NCI-H460 (cell line): ENCODE measurements around the gene STX8. TPM values are rescaled to one million over a fixed set of nuclear protein-coding genes. Genes with fewer than 3 reads are reported as not detected.
"Not testable (repeated sequence)": the region's sequence is repeated elsewhere in the genome, so short reads cannot be mapped to it uniquely, and the experiment has no call there.

Experiments
- DNase-seq: peaks from one replicate; pipeline ENCODE4 v3.0.0-alpha.2; 2016; ENCODE audit warnings: low read depth; ENCODE audit errors: extremely low read depth
- polyA plus RNA-seq: library from polyadenylated mRNA; depleted of rRNA; stranded (reverse); fragments of >200 nt; gene quantifications from 2 replicates; pipeline ENCODE4 v1.2.3, GENCODE V29; 2014; cell fraction: nucleus; rRNA removed
- total RNA-seq: library from RNA; depleted of rRNA; stranded (reverse); fragments of >200 nt; shearing (Covaris generic); gene quantifications from 2 replicates; pipeline ENCODE4 v1.2.3, GENCODE V29; 2014; rRNA removed

The STX8 gene, protein sequence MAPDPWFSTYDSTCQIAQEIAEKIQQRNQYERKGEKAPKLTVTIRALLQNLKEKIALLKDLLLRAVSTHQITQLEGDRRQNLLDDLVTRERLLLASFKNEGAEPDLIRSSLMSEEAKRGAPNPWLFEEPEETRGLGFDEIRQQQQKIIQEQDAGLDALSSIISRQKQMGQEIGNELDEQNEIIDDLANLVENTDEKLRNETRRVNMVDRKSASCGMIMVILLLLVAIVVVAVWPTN
- total RNA-seq: 92.2 and 108 TPM in 2 replicates
- 20.1 and 25.6 TPM in 2 replicates for polyA plus RNA-seq

DNA sequence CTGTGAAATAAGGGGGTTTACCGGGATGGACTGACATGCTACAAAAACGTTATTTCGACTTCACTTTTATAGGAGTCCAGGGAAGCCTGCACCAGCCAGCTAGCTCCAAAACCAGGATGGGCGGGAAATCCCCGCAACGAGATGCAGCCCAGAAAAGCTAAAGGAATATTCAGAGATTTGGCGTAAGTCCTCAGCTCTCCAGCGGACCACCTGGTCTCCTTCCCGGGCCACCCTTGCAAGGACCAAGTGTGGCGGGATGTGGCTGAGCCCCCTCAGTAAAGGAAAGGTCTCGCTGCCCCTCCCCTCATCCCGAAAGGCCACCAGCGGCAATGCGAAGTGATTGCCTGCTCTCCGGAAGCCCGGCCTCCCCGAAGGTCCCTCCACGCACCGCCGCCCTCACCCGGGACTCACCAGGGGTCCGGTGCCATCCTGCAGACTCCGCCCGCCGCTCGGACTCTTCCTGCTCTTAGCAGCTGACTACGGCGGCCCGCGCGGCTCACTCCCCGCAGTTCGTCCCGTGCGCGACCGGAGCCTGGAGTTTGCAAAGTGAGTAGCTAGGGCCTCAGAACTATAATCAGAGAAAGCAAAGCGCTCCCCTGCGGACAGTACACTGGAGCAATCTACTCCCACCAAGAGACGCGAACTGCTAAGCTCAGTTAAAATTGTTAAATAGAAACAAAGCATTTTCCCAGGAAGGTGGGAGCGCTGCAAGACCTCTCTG lies at the start of gene STX8:
Gene STX8, minus strand, starts transcription at position 440 of the 721 bp plus-strand sequence. Its CDS starts 12 bp downstream, at position 428.
- DNase-seq: peak; percentile 75

DNA sequence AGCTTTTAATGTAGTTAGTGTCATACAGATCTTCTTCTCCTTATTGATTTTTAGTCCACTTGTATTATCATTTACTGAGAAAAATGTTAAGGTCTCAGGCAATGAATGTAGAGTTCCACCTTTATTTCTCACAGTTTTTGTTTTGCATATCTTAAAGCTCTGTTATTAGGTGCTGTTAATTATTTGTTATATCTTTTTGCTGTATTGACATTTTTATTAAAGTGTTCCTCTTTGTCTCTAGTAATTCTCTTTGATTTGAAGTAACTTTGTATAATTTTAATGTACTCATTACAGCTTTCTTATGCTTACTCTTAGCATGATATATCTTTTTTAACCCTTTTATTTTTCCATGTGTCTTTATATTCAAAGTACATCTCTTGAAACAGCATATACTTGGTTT lies 47.3 kb upstream of the STX8 start:
- no peak for DNase-seq

DNA sequence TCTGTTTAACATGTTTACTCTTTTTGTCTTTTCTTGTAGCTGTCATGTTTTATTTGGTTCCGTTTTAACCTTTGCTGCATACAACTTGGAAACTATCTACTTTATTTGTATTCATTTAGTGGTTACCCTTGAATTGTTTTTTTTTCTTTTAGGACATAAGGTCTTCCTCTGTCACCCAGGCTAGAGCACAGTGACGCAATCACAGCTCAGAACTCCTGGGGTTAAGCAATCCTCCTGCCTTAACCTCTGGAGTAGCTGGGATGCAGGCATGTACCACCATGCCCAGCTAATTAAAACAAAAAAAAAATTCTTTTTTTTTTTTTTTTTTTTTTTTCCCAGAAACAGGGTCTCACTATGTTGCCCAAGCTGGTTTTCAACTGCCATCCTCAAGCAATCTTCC lies 39.9 kb upstream of the STX8 start:
- DNase-seq: no peak

DNA sequence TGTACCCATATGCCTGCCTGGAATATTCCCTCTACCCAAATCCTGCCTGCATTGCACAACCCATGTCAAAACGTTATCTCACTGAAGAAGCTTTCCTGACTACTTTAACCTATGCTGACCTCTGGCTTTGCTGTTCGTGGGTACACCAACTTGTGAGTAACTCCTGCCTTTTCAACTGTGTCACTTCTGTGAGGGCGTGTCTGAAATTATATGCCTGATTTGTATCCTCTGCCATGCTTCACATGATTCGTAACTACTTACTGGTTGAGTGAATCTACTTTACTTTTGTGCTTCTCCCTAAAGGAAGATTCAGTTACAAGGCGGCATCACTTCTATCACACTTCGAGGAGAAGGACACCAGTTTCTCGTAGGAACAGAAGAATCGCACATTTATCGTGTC lies 36.4 kb upstream of the STX8 start:
- DNase-seq: no peak

DNA sequence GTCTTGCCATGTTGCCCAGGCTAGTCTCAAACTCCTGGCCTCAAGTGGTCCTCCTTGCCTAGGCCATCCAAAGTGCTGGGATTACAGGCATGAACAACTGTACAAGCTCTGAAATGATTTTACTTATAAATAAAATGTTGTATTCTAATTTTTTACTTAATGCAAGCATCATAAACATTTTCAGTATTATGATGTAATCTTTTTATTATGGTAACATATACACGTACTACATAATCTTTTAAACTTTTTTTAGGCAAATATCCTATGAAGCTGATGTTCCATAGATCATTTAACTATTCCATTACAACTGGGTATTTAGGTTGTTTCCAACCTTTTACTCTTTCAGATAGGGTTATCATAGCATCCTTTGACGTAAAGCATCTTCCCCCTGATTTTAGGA lies 35.9 kb upstream of the STX8 start:
- no peak for DNase-seq

DNA sequence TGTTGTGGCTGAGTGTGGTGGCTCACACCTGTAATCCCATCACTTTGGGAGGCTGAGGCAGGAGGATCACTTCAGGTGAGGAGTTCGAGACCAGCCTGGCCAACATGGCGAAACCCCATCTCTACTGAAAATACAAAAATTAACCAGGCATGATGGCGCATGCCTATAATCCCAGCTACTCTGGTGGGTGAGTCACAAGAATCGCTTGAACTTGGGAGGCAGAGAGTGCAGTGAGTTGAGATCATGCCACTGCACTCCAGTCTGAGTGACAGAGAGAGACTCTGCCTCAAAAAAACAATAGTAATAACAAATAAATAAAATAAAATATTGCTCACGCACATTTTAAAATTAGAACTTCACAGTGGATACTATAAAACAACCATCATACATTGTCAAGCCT lies 31.4 kb upstream of the STX8 start:
- DNase-seq: not testable (repeated sequence)

DNA sequence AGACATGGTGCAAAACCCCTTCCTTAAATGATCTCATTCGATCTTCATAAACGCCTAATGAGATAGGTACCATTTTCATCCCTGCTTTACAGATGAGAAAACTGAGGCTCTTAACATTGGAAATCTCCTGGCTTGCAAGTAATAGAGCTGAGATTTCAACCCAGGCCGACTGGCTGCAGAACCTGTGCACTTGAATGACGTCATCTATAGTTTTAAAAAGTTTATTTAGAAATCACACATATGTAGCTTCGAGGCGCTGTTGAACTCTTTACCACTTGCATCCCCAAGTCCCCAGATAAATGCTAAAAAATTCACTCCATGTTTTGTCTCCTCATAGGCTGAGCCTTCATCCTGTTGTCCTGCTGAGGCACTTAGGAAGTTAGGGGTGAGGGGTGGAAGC lies 30.8 kb upstream of the STX8 start:
- DNase-seq: no peak

DNA sequence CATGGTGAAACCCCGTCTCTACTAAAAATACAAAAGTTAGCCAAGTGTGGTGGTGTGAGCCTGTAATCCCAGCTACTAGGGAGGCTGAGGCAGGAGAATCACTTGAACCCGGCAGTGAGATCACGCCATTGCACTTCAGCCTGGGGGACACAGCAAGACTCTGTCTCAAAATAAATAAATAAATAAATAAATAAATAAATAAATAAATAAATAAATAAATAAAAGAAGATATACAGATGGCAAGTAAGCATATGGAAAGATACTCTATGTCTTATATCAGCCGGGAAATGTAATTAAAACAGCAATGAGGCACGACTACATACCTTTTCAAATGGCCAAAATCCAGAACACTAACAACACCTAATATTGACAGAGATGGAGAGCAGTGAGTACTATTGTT lies 29.0 kb upstream of the STX8 start:
- DNase-seq: not testable (repeated sequence)

DNA sequence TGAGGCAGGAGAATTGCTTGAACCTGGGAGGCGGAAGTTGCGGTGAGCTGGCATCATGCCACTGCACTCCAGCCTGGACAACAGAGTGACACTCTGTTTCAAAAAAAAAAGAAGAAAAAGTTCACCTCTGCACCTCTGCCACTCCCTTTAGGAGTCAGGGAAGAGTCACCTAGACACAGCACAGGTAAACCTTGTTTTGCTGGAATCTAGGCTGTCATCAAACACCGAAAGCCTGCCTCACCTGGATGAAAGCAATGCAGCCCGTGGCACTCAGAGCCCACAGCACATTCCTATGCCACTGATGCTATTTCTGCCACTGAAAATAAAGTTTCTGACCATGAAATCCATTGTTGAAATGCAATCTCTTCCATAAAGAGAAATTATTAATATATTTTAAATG lies 23.0 kb upstream of the STX8 start:
- DNase-seq: no peak

DNA sequence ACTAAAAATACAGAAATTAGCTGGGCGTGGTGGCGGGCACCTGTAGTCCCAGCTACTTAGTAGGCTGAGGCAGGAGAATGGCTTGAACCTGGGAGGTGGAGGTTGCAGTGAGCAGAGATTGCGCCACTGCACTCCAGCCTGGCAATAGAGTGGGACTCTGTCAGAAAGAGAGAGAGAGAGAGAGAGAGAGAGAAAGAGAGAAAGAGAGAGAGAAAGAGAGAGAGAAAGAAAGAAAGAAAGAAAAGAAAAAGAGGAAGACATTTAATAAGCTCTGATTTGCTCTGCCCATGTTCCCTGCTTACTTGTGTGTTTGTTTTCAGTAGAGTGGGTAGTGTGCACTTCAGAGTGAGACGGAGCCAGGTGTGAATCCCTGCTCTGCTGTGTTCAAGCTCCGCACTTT lies 22.0 kb upstream of the STX8 start:
- DNase-seq: not testable (repeated sequence)

DNA sequence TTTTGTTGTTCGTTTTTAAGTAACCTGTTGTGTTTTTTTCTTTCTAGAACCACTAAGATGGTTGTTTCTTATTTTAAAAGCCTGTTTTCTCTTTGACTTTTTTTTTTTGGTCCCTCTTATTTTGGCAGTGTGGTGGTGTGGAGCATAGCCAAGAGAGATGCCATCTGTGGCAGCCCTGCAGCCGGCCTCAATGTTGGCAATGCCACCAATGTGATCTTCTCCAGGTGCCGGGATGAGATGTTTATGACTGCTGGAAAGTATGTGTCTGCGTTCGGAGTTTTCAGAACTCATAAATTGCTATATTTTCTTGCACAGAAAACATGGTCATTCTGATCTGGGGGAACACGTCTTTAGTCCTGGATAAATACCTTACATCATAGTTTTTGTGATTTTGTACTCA lies 18.4 kb upstream of the STX8 start:
- DNase-seq: no peak

DNA sequence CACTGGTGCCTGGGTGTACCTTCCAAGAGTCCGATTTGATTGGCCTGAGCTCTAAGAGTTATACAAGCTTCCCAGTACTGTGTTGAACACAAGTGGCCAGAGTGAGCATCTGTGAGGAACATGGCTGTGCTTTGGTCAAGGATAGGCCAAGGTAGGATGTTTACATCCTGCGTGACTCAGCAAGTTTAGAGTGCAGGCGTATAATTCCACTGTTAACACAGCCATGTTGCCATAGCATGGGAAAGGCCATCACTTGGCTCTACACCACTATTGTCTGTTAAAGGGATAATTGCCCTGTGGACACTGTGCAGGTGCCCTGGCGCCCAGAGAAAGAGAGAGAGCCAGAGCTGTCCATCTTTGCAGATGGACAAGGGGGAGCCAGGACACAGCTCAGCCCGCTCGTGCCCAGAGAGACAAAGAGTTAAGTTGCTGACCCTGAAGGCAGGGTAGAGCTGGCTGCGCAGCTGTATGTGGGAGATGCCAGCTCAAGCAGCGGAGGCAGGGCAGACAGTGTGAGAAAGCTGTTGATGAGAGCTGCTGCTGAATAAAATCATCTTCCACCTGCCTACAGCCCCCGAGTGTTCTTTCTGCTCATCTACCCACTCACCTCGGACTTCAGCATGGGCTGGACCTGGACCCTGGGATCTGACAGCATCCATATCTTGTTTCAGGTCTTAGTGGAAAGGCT lies 12.5 kb upstream of the STX8 start:
- DNase-seq: no peak

DNA sequence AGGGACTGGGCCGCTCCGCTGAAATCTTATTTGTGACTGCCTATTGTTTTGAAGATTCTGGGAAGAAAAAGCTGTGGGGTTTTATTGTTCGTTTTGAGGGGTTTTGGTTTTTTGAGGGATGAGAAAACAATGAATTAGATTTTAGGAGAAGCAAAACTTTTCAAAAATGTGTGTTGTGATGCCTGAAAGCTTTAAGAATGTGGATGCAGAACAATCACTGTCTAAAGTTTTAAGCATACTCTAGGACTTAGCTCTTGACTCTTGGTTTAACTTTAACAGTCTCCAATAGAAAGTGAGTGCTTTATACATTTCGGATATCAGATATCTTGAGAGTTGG lies 1.7 kb upstream of the STX8 start:
- DNase-seq: no peak

DNA sequence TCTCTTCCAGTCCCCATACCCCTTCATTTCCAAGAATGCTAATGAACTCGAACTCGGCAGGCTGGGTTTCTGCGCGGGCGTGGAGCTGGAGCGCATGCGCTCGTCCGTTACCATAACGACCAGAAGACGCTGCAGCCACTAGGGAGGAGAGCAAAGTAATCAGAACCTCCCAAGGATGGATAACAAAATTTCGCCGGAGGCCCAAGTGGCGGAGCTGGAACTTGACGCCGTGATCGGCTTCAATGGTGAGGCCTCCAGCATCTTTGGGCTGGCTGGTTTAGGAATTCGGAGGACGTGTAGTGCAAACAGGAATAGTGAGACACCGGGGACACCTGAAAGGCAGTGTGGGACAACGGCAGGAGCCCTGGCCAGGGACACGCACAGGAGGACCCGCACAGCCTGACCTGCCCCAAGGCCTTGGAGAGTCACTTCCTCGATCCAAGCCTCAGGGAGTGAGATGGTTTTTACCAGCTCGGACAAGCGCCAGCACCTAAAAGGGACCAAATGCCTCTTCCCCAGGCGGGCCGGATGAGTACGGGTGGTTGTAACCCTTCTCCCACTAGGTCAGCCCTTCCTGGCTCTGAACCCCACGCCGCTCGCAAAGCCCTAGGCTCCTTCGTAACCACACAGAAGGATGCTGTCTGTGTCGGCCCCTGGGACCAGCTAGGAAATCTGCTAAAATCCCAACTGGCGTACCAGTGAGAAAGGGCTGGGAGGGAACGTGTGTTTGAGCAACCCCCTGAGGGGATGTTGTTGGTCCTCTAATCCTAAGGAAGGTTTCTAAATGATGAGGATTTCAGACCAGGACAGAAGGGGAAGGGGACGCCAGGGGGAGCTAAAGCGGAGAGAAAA lies 1.1 kb upstream of the STX8 start, which contains the start of gene CFAP52:
Gene CFAP52, plus strand, starts transcription at position 122 of the 852 bp plus-strand sequence. Its CDS starts 54 bp downstream, at position 176.
- peak; percentile 70 for DNase-seq

DNA sequence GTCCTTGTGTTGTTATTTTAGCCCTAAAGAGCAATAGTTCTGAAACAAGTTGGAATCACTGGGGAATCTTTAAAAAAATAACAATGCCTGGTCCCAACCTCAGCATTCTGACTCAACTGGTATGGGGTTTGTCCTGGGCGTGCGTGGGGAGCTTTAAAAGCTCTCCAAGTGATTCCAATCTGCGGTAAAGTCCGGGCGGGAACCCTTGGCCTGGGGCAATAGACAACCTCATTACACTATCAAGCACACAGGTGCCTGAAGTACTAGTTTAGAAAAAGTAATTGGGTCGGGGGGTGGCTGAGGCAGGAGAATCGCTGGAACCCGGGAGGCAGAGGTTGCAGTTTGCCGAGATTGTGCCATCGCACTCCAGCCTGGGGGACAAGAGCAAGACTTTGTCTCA lies 4.4 kb downstream of the STX8 start:
- DNase-seq: no peak

DNA sequence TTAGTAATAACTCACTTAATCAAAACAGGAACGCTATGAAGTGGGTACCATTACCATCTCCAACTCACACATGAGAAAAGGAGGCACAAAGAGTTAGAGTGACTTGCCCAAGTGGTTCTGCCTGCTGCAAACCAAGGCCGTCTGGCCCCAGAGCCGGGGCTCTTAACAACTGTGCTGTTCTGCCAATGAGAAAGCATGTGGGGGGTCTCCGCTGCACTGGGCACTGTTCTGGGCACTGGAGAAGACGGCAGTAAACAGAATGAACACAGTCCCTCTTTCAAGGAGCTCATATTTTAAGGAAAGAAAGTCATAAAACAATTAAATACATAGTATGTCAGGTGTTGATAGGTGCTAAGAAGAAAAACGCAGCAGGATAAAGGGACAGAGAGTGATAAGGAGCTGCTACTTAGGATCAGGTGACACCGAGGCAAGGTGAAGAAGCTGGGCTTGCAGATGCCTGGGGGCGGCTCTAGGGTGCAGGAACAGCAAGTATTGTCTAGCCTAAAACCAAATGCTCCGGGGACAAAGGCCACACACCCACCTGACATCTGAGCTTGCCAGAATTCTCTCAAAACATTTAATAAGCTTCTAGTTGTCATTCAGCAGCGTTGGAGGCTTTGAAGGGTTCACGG lies 6.5 kb downstream of the STX8 start:
- no peak for DNase-seq

DNA sequence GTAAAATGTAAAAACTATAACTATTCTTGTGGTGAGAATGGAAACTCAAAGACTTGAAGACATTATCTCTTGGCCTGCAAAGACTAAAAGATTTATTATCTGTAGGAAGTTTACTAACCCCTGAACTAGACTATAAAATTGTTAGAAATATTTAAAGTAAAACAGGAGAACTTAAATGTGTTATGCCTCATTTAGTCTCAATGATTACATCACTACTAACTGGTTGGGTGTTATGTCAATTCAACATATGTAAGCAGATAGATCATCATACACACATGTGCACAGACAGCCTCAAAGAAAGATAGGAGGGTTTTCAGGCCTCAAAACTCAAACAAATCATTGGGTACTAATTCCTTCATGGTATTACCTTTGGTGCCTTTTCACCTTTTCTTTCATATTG lies 7.6 kb downstream of the STX8 start:
- no peak for DNase-seq

DNA sequence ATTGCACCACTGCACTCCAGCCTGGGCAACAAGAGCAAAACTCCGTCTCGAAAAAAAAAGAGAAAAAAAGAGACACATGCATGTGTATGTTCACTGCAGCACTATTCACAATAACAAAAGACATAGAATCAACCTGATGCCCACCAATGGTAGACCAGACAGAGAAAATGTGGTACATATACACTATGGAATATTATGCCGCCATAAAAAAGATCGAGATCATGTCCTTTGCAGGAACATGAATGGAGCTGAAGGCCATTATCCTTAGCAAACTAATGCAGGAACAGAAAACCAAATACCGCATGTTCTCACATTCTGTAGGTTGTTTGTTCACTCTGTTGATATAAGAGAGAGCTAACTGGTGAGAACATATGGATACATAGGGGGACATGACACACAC lies 8.9 kb downstream of the STX8 start:
- not testable (repeated sequence) for DNase-seq

DNA sequence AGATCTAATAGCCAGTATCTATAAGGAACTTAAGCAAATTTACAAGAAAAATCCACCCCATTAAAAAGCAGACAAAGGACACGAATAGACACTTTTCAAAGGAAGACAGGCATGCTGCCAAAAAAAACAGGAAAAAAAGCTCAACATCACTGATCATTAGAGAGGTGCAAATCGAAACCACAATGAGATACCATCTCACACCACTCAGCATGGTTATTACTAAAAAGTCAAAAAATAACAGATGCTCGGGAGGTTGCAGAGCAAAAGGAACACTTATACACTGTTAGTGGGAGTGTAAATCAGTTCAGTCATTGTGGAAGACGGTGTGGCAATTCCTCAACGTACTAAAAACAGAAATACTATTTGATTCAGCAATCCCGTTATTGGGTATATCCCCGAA lies 9.6 kb downstream of the STX8 start:
- DNase-seq: no peak

DNA sequence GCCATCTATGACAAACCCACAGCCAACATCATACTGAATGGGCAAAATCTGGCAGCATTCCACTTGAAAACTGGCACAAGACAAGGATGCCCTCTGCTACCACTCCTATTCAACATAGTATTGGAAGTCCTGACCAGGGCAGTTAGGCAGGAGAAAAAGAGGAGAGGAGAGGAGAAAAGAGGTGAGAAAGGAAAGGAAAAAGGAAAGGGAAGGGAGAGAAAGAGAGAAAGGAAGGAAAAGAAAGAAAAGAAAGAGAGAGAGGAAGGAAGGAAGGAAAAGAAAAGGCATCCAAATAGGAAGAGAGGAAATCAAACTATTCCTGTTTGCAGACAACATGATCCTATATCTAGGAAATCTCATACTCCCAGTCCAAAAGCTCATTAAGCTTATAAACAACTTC lies 11.5 kb downstream of the STX8 start:
- DNase-seq: no peak
